Cardiac muscle cell (in vitro differentiated cells and primary cell): Measurements from ENCODE around the gene MOB3B. TPM values are rescaled to one million over a fixed set of nuclear protein-coding genes. Genes with fewer than 3 reads are reported as not detected.
A peak's percentile ranks its signal among the peaks of the same experiment; 100 is the strongest.

ENCODE experiments used
- DNase-seq, 2 donors: peaks; one replicate each; pipeline versions ENCODE4 v3.0.0 to v3.0.0-alpha.2; 2010 to 2017; ENCODE audit warnings: low read depth in 1 of 2, low spot score in 1 of 2
- H3K27ac ChIP-seq: fragments of 200-600 bp; sonication (generic); 2 replicates; pipeline ENCODE4 v1.5.1; 2016
- H3K27me3 ChIP-seq: fragments of 200-600 bp; sonication (generic); 2 replicates; pipeline ENCODE4 v1.6.0; 2016; ENCODE audit warnings: control low read depth
- H3K36me3 ChIP-seq: fragments of 200-600 bp; sonication (generic); 2 replicates; pipeline ENCODE4 v1.5.1; 2016; ENCODE audit warnings: control low read depth
- H3K4me1 ChIP-seq: fragments of 200-600 bp; sonication (generic); 2 replicates; pipeline ENCODE4 v1.8.1; 2017; ENCODE audit warnings: low read depth, mild to moderate bottlenecking, mixed run types
- H3K4me3 ChIP-seq: fragments of 200-600 bp; sonication (generic); 2 replicates; pipeline ENCODE4 v1.5.1; 2016; ENCODE audit warnings: mild to moderate bottlenecking
- H3K9me3 ChIP-seq: fragments of 200-600 bp; sonication (generic); 2 replicates; pipeline ENCODE4 v1.5.1; 2017; ENCODE audit warnings: low read depth, mild to moderate bottlenecking, control low read depth
- CTCF ChIP-seq: IDR thresholded peaks from 2 replicates; pipeline ENCODE4 v1.5.1; 2012; ENCODE audit warnings: low read depth, mild to moderate bottlenecking, low read length
- polyA plus RNA-seq: library from polyadenylated mRNA; unstranded; fragments of >200 nt; fragmentation: Nextera tagmentation; extraction: Ambion mirVana; gene quantifications from 2 replicates; pipeline ENCODE4 v1.2.1, GENCODE V29; 2016
- total RNA-seq: library from RNA; depleted of rRNA; stranded (reverse); fragments of >200 nt; gene quantifications from 2 replicates; pipeline ENCODE4 v1.2.3, GENCODE V29; 2016

MOB3B gene
- total and polyA plus RNA-seq, 2 experiments from 2014 or later: 0.74 to 1.7 TPM

GRCh38 chr9:27394154-27394825, 135.3 kb downstream of the MOB3B start:
- TF ChIP-seq CTCF: no peak
- Histone ChIP-seq H3K36me3 (no peaks in the 10 kb centered on the region), H3K9me3 (no peaks in the 10 kb centered on the region)

GRCh38 chr9:27393054-27393846, 136.4 kb downstream of the MOB3B start:
- Histone ChIP-seq H3K27ac (no peak overlapping the region), H3K4me1 (peaks cover 36% of the 10 kb centered on the region), H3K9me3 (no peaks in the 10 kb centered on the region), H3K4me3 (no peak overlapping the region), H3K27me3 (peaks cover 3% of the 10 kb centered on the region), H3K36me3 (no peaks in the 10 kb centered on the region)
- no peak for DNase-seq
- TF ChIP-seq CTCF: no peak

More at GRCh38 chr9:27394154-27394825, 135.3 kb downstream of the MOB3B start:
- Histone ChIP-seq H3K27me3 (peaks cover 3% of the 10 kb centered on the region), H3K4me1 (peaks cover 36% of the 10 kb centered on the region), H3K4me3 (no peak overlapping the region), H3K27ac (peak overlapping the region; percentile 27)
- peak in 1 of 2 donors; percentile 11 for DNase-seq

- Histone ChIP-seq H3K27ac (no peak overlapping the region), H3K4me1 (peaks cover 36% of the 10 kb centered on the region), H3K4me3 (no peak overlapping the region), H3K27me3 (peaks cover 3% of the 10 kb centered on the region), H3K9me3 (no peaks in the 10 kb centered on the region), H3K36me3 (no peaks in the 10 kb centered on the region)
- DNase-seq: no peak
- TF ChIP-seq CTCF: no peak
Observed at GRCh38 chr9:27392451-27392850, 137.2 kb downstream of the MOB3B start.

GRCh38 chr9:27391040-27391895, 138.3 kb downstream of the MOB3B start:
- TF ChIP-seq CTCF: no peak
- H3K4me1 ChIP-seq: peaks cover 47% of the 10 kb centered on the region
- H3K36me3 ChIP-seq: no peaks in the 10 kb centered on the region
- DNase-seq: no peak
- no peak overlapping the region for H3K4me3 ChIP-seq
- H3K27me3 ChIP-seq: peaks cover 3% of the 10 kb centered on the region
- no peak overlapping the region for H3K27ac ChIP-seq
- H3K9me3 ChIP-seq: no peaks in the 10 kb centered on the region

GRCh38 chr9:27388150-27388549, 141.5 kb downstream of the MOB3B start:
- no peak overlapping the region for H3K4me3 ChIP-seq
- no peak overlapping the region for H3K27ac ChIP-seq
- TF ChIP-seq CTCF: no peak
- no peak for DNase-seq
- H3K27me3 ChIP-seq: peaks cover 12% of the 10 kb centered on the region
- peaks cover 30% of the 10 kb centered on the region for H3K4me1 ChIP-seq
- H3K36me3 ChIP-seq: no peaks in the 10 kb centered on the region
- H3K9me3 ChIP-seq: no peaks in the 10 kb centered on the region
